CD4-positive, alpha-beta T cell treated with Interleukin-15 for 1 hour (primary cell): Measurements from ENCODE around the gene COG4.

ENCODE experiments used
- DNase-seq: peaks from one replicate; pipeline ENCODE4 v3.0.0-alpha.2; 2020

The COG4 gene

GRCh38 chr16:70430667-70431536, 92.5 kb downstream of the COG4 start:
- peak; percentile 83 for DNase-seq
